Muscle of back (tissue), 11 donors: ENCODE results near the gene HOXC12. TPM values are rescaled to one million over a fixed set of nuclear protein-coding genes. Genes with fewer than 3 reads are reported as not detected.

Experiments used
- DNase-seq, 3 donors: peaks; one replicate each; pipeline versions ENCODE4 v3.0.0 to v3.0.0-alpha.2; 2013
- polyA plus RNA-seq, 10 donors: library from polyadenylated mRNA; unstranded; fragments of 120-200 nt; gene quantifications; one replicate each; pipeline ENCODE4 v1.2.1, GENCODE V29; 2013; ENCODE audit not compliant: insufficient read length in 10 of 10

HOXC12 gene
- polyA plus RNA-seq, 10 donors: 0.61 TPM; not detected in 8

DNA sequence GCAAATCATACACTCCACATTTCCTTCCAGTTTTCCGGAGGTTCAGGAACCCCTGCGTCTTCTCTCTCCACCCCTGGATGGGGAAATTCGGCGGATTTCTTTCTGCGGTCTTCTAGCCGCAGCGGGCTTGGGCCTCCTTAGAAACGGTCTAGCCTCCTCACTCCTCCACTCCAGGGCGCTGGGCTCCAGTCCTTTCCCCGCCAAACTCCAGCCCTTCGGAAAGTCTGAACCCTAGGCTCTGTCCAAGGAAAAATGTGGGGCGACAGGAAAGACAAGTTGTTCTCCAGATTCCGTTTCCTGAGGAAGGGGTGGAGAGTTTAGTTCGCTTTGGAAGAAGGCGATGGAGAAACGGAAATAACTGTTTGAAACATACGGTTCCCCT, 28.9 kb downstream of the HOXC12 start:
- no peak for DNase-seq

DNA sequence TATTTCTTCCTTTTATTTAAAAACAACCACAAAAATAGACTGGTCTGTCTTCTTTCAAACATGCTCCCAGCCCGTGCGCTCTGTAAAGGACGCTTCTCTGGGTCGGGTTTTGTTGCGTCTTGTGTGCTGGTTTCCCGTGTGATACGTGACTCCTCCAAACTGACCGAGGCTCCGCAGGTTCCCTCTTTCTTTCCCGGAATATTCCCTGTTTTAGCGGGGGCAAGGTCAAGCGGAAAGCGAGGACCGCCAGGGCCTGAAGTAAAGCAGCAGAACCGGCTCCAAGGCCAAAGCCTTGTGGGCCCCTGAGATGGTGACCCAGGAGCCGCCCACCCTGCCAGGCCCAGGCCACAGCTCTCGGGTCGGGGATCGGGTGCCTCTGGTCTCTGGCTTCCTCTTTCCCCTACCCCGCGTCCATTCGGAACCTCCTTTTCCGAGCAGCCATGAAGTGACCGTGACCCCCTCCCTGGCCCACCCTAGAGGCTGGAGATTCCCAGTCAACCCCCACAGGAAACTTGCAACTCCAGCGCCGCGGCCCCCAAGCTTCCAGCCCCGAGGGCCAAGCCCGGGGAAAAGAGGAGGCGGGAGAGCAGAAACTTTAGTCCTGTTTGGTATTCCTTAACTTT, 29.4 kb downstream of the HOXC12 start:
- DNase-seq: peak in 1 of 3 donors; percentile 88

DNA sequence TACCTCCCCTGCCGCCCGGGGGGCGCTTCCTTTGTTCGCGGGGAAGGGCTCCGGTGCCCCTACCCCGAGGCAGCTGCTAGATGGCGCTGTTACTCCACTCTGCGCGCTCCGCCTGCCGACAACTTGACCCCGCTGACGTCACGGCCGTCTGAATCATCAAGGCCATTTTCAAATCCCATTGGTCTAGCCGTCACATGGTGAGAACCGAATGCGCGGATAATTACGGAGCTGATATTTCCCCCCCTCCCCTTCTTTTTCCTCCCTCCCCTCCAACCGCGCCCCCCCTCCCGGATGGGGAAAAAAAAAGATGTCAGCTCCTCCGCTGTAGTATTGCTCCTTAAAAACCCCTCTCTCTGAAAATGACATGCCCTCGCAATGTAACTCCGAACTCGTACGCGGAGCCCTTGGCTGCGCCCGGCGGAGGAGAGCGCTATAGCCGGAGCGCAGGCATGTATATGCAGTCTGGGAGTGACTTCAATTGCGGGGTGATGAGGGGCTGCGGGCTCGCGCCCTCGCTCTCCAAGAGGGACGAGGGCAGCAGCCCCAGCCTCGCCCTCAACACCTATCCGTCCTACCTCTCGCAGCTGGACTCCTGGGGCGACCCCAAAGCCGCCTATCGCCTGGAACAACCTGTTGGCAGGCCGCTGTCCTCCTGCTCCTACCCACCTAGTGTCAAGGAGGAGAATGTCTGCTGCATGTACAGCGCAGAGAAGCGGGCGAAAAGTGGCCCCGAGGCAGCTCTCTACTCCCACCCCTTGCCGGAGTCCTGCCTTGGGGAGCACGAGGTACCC, 30.4 kb downstream of the HOXC12 start, which contains the start of gene HOXC10:
Gene HOXC10, plus strand, starts transcription at position 246 of the 791 bp plus-strand sequence. Its CDS starts 114 bp downstream, at position 360.
- DNase-seq: peak; percentile 86 to 99 (median 93)

DNA sequence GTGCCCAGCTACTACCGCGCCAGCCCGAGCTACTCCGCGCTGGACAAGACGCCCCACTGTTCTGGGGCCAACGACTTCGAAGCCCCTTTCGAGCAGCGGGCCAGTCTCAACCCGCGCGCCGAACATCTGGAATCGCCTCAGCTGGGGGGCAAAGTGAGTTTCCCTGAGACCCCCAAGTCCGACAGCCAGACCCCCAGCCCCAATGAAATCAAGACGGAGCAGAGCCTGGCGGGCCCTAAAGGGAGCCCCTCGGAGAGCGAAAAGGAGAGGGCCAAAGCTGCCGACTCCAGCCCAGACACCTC, 30.9 kb downstream of the HOXC12 start:
- no peak for DNase-seq

DNA sequence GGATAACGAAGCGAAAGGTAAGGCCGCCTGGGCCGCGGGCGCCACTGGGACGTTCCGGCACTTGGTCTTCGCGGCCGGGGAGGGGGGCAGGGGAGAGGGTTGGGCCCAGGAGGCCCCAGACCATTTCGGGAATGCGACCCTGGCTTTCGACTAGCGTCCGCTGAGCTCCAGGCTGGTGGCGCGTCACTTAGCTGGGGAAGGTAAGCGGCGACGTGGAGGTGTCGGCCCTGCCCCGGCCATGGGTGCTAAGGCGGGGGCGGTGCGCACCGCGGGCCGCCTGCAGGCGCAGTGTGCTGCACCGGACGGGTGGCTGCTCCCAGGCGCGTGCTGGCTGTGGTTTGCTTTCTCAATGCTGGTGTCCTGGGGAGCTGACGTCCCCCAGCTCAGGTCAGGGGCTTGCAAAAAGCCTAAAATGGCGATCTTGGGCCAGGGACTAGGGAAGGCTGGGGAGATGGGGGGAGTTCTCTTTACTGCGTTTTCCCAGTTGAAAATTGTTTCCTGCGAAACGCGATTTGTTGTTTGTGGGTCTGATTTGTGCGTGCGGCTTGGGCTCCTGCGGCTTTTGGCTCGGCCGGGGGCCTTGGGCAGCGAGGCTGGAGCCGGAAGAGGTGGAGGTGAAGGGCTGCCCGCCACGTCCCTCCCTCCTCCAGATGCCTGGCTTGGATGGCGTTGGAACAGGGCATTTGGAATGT, 31.4 kb downstream of the HOXC12 start:
- DNase-seq: peak in 1 of 3 donors; percentile 84

DNA sequence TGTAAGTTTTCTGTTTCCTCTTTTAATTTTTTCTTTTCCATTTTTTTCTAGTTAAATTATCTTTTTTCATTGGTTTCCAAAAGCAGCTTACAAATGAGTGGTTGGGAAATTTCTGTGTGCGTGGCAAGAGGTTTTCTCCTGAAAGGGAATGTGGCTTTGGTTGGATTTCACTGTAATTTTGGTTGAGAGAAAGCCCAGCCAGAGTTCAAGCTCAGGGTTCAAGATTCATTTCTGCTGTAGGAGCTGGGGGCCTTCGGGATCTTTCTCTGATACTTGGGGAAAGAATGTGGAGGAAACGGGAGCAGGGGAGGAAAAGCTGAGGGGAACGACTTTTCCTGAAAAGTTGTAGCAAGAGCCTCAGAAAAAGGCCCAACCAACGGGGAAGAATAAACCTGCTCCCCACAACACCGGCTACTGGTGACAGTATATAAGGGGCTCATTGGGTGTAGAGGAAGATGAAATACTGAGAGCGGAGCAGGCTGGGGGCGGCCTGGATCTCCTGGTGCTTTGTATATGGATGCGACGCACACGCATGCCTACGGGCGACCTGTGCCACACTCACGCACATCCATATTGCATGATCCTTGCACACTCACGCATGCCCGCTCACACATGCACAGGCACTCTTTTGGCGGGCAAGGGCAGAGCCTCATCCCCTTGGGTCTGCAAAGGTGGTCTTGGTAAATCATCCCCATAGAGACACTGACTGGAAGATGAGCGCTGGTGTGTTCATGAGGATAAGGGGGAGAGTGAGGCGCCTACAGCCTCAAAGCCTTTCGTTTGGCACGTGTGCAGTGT, 32.2 kb downstream of the HOXC12 start:
- DNase-seq: no peak

DNA sequence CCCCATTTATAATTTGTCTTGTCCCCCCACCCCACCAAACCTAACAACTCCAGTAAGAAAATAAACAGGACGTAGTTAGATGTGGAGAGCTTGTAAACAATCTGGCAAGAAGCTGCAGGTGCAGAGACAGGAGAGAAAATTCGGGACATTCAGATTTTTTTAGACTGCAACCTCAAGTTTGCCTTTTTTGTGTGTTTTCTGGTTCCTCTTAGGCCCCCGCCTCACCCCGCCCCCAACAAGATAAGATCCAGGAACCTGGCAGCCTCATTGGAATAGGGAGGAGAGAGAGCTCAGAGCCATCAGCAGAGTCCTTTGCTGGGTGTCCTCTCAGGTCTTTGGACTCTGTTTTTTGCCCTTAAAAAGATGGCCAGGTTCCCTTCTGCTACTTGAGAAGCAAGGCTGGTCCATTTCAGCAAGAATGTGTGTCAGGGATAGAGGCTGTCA, 33.1 kb downstream of the HOXC12 start:
- DNase-seq: peak in 1 of 3 donors; percentile 68

DNA sequence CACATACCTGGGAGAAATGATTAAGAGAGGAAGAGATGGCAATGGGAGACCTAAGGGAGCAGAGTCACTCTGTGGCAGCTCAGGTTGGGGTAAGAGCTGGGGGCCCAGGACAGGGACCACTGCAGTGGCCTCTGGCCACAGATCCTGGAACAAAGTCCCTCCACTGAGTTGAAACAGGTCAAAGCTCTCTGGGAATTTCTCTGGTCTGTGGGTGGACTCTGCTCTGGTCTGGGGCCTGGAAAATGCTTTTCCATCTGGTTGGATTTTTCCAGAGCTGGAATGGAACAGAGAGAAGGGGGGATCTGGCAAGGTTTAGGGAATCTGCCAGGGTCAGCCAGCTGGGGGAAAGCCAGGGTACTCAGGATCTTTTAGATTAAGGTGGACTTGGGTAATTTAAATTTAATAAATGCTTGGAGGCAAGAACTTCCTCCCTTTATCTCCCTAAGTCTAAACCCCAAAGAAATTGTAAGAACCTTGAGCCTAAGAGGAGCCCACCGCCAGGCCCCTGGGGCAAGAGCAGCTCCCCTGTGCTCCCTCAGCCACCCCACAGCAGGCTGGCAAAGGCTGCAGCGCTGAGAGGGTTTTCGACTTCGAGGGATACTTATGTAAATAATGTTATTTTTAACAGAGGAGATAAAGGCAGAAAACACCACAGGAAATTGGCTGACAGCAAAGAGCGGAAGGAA, 34.0 kb downstream of the HOXC12 start:
- no peak for DNase-seq

DNA sequence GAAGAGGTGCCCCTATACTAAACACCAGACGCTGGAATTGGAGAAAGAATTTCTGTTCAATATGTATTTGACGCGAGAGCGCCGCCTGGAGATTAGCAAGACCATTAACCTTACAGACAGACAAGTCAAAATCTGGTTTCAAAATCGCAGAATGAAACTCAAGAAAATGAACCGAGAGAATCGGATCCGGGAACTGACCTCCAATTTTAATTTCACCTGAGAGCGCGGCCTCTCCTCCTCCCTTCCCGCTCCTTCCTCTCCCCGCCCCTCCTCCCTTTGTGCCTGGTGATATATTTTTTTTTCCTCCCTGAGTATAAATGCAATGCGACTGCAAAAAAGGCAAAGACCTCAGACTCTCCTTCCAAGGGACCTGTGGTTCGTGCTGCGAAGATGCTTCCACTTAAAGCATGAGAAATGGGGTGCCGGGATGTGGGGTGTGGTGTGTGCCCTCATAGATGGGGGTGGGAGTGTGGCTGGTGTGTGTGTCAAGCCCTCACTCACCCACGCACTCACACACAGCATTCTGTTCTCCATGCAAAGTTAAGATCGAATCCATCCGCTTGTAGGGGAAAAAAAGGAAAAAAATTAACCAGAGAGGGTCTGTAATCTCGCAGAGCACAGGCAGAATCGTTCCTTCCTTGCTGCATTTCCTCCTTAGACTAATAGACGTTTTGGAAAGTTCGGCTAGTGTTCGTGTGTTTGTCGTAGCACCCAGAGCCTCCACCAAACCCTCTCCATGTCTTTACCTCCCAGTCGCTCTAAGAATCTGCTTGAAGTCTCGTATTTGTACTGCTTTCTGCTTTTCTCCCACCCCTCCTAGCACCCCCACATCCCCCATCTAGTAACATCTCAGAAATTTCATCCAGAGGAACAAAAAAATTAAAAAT, 34.8 kb downstream of the HOXC12 start:
- DNase-seq: peak in 1 of 3 donors; percentile 91

DNA sequence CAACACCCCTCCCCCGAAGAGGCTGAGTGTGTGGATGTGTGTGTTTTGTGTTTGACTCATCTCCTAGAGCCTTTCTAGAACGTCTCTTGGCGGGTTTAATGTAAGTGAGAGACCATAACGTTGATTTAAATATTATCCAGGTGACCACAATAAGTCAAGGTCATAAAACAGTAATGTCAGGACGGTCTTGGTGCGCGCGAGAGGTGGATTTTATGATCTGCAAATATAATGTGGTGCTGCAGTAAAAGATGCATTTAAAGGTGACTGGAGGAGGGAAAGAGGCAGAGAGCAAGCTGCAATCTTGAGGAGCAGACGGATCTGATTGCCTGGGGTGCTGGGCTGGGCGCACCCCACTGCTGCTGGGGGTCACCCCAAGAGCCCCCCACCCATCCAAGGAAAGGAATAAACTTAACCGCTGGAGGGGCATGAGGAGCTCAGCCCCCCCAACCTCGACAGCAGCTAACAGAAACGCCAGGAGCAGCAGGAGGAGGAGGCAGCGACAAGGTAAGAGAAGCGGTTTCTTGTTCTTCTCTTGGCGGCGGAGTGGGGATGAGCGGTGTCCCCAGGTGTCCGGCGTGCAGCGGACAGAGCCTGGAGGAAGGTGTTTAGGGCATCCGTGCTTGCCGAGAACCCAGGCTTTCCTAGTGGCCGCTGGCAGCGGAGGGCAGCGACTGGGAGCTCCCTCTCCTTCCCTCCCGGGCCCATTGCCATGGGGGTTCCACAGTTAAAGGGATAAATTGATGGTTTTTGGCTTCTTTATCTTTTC, 35.8 kb downstream of the HOXC12 start:
- DNase-seq: peak in 1 of 3 donors; percentile 74

DNA sequence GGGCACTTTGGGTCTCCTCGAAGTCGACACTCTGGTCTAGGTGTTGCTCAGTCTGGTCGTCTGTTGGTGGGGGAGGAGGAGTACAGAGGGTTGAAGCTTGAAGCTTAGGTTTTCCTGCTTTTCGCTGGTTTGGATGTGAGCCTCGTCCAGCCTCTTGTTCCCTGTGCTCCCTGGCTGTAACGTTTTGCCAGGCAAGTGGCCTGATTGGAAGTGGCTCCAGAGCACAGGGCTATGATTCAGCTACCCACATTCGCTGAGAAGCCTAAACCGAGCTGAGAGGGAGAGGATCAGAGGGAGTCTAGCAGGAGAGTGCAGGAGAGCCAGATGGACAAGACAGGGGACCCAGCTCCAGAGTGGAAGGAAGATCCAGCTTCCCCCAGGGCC, 36.4 kb downstream of the HOXC12 start:
- DNase-seq: peak in 1 of 3 donors; percentile 85

DNA sequence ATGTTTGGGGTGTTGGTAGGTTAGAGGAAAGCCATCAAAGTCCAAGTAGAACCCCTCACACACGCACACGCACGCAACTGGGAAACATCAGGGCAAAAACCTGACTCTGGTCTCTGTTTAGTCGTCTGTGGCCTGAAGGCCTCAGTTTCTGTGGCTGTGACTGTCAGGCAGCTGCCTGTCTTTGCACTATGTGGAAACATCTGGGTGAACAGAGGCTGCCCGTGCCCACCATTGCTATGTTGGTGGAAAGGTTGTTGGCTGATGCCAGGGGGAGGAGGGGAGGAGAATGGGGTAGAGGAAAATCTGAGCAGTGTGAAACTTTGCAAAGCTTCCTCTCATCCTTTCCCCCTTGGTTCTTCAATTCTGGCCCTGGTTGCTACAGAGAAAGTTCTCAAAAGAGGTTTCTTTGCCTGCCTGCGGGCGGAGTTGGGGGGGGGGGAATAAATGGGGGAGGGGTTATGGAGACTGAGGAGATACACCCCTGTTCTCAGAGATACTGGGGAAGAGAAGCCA, 37.7 kb downstream of the HOXC12 start:
- DNase-seq: peak in 1 of 3 donors; percentile 59

DNA sequence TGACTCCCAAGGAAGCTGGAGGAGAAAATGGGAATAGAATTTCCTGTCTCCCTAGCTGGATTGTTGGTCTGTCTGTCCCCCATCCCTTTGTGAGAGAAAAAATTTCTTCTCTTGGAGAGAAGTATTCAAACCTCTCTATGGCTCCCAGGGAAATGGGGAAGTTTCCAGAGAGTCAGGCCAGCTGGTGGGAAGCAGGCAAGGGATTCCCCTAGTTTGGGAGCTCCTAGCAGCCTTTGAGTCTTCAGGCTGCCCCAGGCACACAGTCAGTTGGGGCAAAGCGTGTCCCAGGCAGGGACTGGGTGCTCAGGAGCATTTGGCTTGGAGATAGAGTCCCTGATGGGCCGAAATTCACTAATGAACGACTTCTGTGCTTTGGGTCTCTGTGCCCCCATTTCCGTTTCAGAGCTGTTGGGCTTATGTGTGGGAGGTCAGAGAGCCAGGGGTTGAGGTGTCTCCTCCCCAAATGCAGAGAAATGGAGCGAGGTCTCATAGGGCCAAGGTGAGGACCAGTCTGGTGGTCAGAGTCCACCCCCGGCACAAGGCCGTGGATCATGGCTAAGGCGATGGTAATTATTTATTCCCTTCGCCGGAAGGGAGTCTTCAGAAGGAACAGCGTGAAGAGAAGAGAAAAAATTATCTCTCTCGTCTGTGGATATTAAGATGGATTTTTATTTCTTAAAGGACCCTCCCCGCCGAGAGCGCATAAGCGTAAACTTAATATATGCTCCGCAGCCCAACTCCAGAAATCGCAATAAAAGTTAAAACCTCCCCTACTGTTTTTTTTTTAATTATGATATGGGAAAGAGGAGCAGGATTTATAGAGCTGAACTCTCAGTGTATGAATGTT, 38.7 kb downstream of the HOXC12 start:
- DNase-seq: peak in 1 of 3 donors; percentile 76

DNA sequence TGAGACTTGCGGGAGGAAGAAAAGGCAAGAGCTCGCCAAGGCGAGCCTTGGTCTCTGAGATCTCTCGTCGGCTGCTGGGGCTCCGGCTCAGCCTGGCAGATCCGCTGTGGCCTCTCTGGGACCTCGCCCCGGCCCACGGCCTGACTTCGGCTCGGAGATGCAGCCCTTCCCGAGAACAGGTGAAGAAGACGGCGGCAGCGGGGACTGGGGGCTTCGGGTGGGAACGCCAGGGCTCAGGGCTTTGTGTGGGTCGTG, 39.2 kb downstream of the HOXC12 start:
- DNase-seq: peak in 1 of 3 donors; percentile 82

DNA sequence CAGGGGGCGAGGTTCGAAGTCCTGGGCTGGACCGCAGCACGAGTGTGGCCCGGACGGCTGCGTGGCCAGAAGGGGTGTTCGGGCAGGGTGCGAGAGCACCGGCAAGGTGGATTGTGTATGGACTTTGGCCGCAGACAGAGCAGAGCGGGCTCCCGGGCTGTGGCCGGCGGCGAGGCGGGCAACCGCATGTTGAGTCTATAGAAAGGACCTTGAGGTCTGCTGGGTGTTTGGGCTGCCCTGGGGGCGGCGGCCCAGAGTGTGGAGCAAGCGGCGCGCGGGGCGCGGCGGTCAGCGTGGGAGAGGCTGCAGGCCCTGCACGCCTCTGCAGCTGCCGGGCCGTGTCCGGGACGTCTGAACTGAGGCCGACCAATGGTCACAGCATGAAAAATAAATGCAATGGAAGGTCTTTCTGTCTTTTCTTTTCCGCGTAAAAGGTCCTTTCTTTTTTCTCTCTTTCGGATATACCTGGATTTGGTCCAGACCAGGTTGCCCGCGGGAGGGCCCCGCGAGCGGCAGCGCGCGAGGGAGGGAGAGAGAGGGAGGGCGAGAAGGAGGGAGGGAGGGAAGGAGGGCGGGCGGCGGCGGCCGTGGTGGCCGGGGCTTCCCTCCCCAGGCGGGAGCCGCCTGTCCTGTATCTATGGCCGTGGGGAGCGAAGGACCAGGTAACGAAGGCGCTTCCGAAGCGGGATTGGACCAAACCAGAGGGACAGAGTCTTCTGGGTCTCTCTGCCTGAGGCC, 39.7 kb downstream of the HOXC12 start:
- peak in 1 of 3 donors; percentile 84 for DNase-seq

DNA sequence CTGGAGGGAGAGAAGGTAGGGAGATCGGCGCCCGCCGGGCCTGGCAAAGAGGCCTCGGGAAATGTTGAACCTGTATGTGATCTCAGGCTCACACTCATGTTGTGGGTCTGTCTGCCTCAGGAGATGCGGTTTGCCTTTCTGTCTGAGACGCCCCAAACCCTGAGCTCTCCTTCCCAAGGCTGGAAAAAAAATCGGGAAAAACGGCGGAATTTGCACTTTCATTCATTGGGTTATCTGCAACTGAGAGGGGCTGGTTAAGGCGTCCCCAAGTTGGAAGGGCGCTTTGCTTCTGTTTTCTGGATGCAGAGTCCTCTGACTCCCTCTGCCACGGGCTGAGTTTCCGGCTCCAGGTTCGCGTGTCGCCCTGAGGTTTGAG, 40.3 kb downstream of the HOXC12 start:
- DNase-seq: no peak

DNA sequence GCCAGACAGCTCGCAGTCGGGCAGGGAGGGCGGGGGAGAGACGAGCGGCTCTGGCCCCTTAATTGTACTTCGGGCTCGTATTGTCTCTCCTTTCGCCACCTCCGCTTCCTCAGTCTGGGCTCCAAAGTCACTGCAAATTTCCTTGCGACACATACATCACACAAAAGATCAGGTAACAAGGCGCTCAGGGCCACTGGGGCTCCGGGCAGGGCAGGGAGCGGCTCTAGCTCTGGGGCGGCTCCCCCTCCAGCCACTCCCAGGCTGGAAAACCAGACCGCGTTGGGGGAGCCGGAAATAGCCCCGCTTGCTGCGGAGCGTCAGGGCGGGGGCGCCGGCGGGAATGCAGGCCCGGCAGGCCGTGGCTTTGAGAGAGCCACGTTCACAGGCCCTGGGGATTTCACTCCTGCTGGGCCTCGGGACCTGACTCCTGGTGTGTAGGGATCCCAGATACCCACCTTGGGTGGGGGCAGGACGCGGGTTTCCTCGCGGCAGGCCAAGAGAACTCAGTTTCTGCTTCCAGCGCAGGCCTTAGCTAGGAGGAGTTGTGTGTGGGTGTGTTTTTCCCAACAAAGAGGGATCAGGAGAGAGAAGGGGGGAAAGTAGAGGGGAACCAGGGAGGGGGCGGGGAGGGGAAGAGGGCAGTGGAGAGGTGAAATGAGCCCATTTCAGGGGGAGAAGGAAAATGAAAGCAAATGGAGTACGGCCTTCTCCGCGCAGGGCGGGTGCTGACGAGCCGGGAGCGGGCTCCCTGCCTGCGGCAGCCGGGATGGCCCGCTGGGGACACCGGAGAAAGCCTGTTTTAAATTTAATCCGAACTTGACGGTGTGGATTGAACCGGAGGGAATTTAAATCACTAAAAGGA, 40.9 kb downstream of the HOXC12 start:
- DNase-seq: peak in 1 of 3 donors; percentile 93
